ENCODE data around the gene KIRREL3. TPM values are rescaled to one million over a fixed set of nuclear protein-coding genes. Genes with fewer than 3 reads are reported as not detected.

Gene KIRREL3
- total and polyA plus RNA-seq, 9 of the 15 experiments (the other 6 are each of a cell fraction or from before 2014, with no cell fraction given): 0.04 to 0.10 TPM; not detected in 7

GRCh38 chr11:126546191-126546590 lies 454.4 kb downstream of the KIRREL3 start (continued):
- no peak for TF ChIP-seq ELK1 (CRISPR knock-in tag; IDR thresholded peaks at IDR 0.05)

DNA sequence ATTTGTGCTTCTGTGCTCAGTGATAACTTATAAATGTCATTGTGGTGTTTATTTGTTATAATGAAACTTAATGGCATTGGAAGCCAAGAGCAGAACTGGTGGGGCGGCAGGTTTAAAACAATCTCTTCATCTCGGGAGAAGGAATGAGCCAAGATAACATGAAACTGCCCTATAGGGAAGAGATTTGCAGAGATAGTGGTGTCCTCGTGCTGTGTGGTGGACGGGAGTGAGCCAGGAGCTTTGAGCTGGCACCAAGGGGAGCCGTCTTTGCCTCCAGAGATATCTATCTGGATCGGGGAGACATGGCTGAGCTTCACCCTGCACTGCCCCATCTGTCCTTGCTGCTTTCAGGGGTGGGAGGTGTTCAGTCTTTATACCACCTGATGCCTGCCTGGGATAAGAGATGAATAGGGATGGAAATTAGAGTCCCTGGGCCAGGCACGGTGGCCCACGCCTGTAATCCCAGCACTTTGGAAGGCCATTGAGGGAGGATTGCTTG lies 455.5 kb downstream of the KIRREL3 start:
- Histone ChIP-seq H4K20me1 (replicated peaks; ENCODE audit: control insufficient read depth, insufficient read depth, low read length) (0 out of 2 replicates have a peak, but pooled peaks cover 2% of the 10 kb centered on the region), H3K27me3 (ENCODE audit: control insufficient read depth in 2 of 2, insufficient read depth in 2 of 2, low read length in 2 of 2) (peaks cover 6 to 64% of the 10 kb centered on the region in 2 experiments; a peak in 4 of 5 replicates), H2AFZ (ENCODE audit: low read depth, low read length) (no peak overlapping the region), H3K79me2 (ENCODE audit: control insufficient read depth, insufficient read depth, low read length) (no peaks in the 10 kb centered on the region), H3K9me3 (replicated peaks; ENCODE audit: control insufficient read depth, insufficient read depth, low read depth, low read length) (no peaks in the 10 kb centered on the region), H3K27ac (ENCODE audit: extremely low read depth, low read depth, low read length) (no peak overlapping the region), H3K4me3 (no peak overlapping the region), H3K4me1 (replicated peaks in 1 of 2; ENCODE audit: control insufficient read depth in 2 of 2, insufficient read depth in 2 of 2, low read length in 2 of 2) (no peaks in the 10 kb centered on the region), H3K36me3 (ENCODE audit: control insufficient read depth, insufficient read depth, low read length) (no peaks in the 10 kb centered on the region), H3K4me2 (ENCODE audit: insufficient read depth, low read length) (no peak overlapping the region), H3K9ac (ENCODE audit: insufficient read depth in 1 of 2, low read depth in 2 of 2, low read length in 2 of 2) (no peak overlapping the region), H3K9me1 (ENCODE audit: control insufficient read depth, insufficient read depth, low read length) (peaks cover 3% of the 10 kb centered on the region)
- in situ Hi-C loops (cut with MboI) (no loop called here), intact Hi-C loops (cut with micrococcal nuclease) (no loop called here)
- CTCF ChIA-PET (ENCODE audit: low intra/inter-chr PET ratio): no interaction called here
- no TSS peak for BruUV-seq (replicated peaks)
- FAIRE-seq (no peak), DNase-seq (ENCODE audit: extremely low read depth in 1 of 4, low spot score in 3 of 4) (no peak), ATAC-seq (no peak)
- POLR2A ChIA-PET: interaction anchor here (0.6 kb wide), 1 partner anchor 56 kb away, joined by 3 read pairs; no protein-coding TSS in a partner anchor
- 1% methylated on average over 8 of the region's 8 CpGs for WGBS (ENCODE audit: insufficient coverage, low coverage, missing lambda C conversion rate)
- TF ChIP-seq GABPB2 (CRISPR knock-in tag; conservative IDR thresholded peaks at IDR 0.05) (no peak), ZNF12 (CRISPR knock-in tag; IDR thresholded peaks at IDR 0.05) (no peak), THRB (CRISPR knock-in tag; conservative IDR thresholded peaks at IDR 0.05) (no peak), ATF7 (IDR thresholded peaks at IDR 0.05) (no peak), PHB2 (IDR thresholded peaks at IDR 0.05; ENCODE audit: low read depth) (no peak), ZZZ3 (IDR thresholded peaks at IDR 0.05) (no peak), ZNF583 (CRISPR knock-in tag; IDR thresholded peaks at IDR 0.05) (no peak), KDM2B (CRISPR knock-in tag; IDR thresholded peaks at IDR 0.05) (no peak), RFX7 (CRISPR knock-in tag; IDR thresholded peaks at IDR 0.05) (no peak), RBM15 (IDR thresholded peaks at IDR 0.05; ENCODE audit: insufficient read depth, low read length) (no peak), BCL6 (CRISPR knock-in tag; IDR thresholded peaks at IDR 0.05) (no peak), MYBL2 (IDR thresholded peaks at IDR 0.05; ENCODE audit: low read depth) (no peak), MYBL2 (CRISPR knock-in tag; IDR thresholded peaks at IDR 0.05; ENCODE audit: borderline replicate concordance) (no peak), SMC3 (conservative IDR thresholded peaks at IDR 0.05; ENCODE audit: insufficient read depth, low read depth, low read length) (no peak), PTTG1 (tag; IDR thresholded peaks at IDR 0.05; ENCODE audit: low read depth) (no peak)
- TF ChIP-seq, protein P1, sequence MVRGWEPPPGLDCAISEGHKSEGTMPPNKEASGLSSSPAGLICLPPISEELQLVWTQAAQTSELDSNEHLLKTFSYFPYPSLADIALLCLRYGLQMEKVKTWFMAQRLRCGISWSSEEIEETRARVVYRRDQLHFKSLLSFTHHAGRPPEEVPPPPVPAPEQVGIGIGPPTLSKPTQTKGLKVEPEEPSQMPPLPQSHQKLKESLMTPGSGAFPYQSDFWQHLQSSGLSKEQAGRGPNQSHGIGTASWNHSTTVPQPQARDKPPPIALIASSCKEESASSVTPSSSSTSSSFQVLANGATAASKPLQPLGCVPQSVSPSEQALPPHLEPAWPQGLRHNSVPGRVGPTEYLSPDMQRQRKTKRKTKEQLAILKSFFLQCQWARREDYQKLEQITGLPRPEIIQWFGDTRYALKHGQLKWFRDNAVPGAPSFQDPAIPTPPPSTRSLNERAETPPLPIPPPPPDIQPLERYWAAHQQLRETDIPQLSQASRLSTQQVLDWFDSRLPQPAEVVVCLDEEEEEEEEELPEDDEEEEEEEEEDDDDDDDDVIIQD (CRISPR knock-in tag; IDR thresholded peaks at IDR 0.05): no peak
- TF ChIP-seq, protein P2, sequence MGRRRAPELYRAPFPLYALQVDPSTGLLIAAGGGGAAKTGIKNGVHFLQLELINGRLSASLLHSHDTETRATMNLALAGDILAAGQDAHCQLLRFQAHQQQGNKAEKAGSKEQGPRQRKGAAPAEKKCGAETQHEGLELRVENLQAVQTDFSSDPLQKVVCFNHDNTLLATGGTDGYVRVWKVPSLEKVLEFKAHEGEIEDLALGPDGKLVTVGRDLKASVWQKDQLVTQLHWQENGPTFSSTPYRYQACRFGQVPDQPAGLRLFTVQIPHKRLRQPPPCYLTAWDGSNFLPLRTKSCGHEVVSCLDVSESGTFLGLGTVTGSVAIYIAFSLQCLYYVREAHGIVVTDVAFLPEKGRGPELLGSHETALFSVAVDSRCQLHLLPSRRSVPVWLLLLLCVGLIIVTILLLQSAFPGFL (CRISPR knock-in tag; IDR thresholded peaks at IDR 0.05): no peak

All from K562 (cell line).